GM19324 (cell line): Measurements from ENCODE around the gene ARHGAP9.

Experiments
- ATAC-seq: cut with Tn5 transposase; IDR thresholded peaks from one replicate; pipeline ENCODE4 v1.9.1; 2021; ENCODE audit warnings: mild to moderate bottlenecking, moderate library complexity; ENCODE audit not compliant: unreplicated experiment, low FRiP score

ARHGAP9 gene

GRCh38 chr12:57461276-57461916 is 18.3 kb downstream of the ARHGAP9 start:
- no peak for ATAC-seq

GRCh38 chr12:57460841-57461275 is 18.8 kb downstream of the ARHGAP9 start:
- no peak for ATAC-seq

- ATAC-seq, result no peak
Observed at GRCh38 chr12:57460468-57460784, 19.2 kb downstream of the ARHGAP9 start.

GRCh38 chr12:57459750-57460467 is 19.8 kb downstream of the ARHGAP9 start, which contains the start of gene GLI1:
Gene GLI1, plus strand, starts transcription at chr12:57459785. Its CDS starts 3,907 bp downstream, at chr12:57463692.
- no peak for ATAC-seq

- ATAC-seq, result peak; percentile 47
Observed at GRCh38 chr12:57459055-57459749, 20.5 kb downstream of the ARHGAP9 start.

- ATAC-seq, result no peak
Observed at GRCh38 chr12:57458665-57459054, 21.0 kb downstream of the ARHGAP9 start.

GRCh38 chr12:57456737-57457490 is 22.8 kb downstream of the ARHGAP9 start:
- no peak for ATAC-seq

GRCh38 chr12:57456145-57456700 is 23.4 kb downstream of the ARHGAP9 start:
- no peak for ATAC-seq

GRCh38 chr12:57455374-57456144 is 24.1 kb downstream of the ARHGAP9 start:
- ATAC-seq, result no peak

GRCh38 chr12:57454566-57455373 is 24.9 kb downstream of the ARHGAP9 start, which contains the start of gene INHBE:
Gene INHBE, plus strand, starts transcription at chr12:57455307. Its CDS starts 230 bp downstream, at chr12:57455537.
- no peak for ATAC-seq

- no peak for ATAC-seq
Observed at GRCh38 chr12:57454213-57454565, 25.5 kb downstream of the ARHGAP9 start.

- no peak for ATAC-seq
Observed at GRCh38 chr12:57452937-57453509, 26.6 kb downstream of the ARHGAP9 start.

GRCh38 chr12:57452181-57452936 is 27.3 kb downstream of the ARHGAP9 start:
- no peak for ATAC-seq

GRCh38 chr12:57451233-57451778 is 28.4 kb downstream of the ARHGAP9 start:
- no peak for ATAC-seq

GRCh38 chr12:57450057-57450456 is 29.6 kb downstream of the ARHGAP9 start:
- no peak for ATAC-seq

- ATAC-seq, result no peak
Observed at GRCh38 chr12:57449375-57449774, 30.3 kb downstream of the ARHGAP9 start.

- ATAC-seq, result no peak
Observed at GRCh38 chr12:57448669-57449068, 31.0 kb downstream of the ARHGAP9 start.
